Measurements from ENCODE around the gene XPO6.

XPO6 gene

DNA sequence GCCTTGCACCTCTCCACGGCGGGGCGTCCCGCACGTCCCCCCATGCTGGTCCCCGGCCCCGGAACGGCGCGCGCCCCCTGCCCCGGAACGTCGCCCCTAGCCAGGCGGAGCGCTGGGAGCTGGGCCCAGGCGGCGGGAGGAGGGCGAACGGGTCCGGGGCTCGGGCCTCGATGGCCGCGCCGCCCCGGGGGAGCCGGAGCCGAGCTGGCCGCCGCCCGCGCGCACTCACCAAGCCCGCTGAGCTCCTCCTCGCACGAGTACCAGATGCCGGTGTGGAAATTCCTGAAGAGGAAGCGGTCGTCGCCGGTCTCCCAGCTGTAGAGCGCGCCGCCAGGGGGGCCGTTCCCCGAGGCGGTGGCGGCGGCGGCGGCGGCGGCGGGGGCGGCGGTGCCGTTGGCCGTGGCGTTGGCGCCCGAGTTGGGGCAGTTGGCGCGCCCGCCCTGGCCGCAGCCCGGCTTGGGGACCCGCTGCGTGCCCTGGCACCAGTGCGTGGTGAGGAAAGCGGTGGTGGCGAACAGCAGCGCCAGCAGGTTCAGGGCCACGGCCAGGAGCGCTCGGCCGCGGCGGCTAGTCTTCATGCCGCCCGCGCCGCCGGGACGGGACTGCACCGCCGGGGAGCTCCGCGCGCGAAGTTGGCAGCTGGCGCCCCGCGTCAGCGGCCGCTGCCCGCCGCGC, 148.8 kb downstream of the XPO6 start:
- DNase-seq (ENCODE audit: low spot score) = peak; percentile 52
- TF ChIP-seq, protein P1, sequence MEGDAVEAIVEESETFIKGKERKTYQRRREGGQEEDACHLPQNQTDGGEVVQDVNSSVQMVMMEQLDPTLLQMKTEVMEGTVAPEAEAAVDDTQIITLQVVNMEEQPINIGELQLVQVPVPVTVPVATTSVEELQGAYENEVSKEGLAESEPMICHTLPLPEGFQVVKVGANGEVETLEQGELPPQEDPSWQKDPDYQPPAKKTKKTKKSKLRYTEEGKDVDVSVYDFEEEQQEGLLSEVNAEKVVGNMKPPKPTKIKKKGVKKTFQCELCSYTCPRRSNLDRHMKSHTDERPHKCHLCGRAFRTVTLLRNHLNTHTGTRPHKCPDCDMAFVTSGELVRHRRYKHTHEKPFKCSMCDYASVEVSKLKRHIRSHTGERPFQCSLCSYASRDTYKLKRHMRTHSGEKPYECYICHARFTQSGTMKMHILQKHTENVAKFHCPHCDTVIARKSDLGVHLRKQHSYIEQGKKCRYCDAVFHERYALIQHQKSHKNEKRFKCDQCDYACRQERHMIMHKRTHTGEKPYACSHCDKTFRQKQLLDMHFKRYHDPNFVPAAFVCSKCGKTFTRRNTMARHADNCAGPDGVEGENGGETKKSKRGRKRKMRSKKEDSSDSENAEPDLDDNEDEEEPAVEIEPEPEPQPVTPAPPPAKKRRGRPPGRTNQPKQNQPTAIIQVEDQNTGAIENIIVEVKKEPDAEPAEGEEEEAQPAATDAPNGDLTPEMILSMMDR (IDR thresholded peaks at IDR 0.05; ENCODE audit: extremely low read depth, insufficient read depth, missing control alignments) = no peak
- in situ Hi-C loops (cut with MboI; ENCODE audit: low pct_unique_long_range_greater_than_20kb, low sequenced_read_pairs, unreplicated experiment) = no loop called here

DNA sequence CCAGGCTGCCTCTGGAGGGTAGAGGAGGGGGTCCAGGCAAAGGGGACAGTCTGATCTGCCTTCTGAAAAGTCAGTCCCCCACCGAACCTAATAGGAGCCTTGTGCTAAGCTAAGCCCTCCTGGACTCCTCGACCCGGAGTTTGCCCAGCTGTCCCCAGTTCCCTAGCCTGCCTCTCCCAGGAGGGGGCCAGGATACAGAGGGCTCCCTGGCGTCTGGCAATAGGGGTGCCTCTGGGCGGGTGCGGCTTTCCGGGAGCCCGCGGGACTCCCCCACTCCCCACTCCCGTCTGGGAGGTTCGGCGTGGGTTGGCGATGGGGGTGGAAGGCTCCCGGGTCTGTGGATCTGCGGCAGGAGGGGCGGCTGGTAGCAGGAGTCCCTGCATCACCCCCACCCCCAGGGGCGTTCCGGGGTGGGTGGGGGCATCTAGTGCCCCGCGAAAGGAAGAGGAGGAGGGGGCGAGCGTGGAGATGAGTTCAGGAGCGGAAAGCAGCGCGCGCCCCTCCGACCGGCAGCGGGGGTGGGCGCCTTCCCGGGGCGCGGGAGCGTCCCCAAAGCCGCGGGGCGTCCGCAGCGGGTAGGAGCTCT, 149.4 kb downstream of the XPO6 start:
- TF ChIP-seq, protein P1 (IDR thresholded peaks at IDR 0.05; ENCODE audit: extremely low read depth, insufficient read depth, missing control alignments) = no peak
- in situ Hi-C loops (cut with MboI; ENCODE audit: low pct_unique_long_range_greater_than_20kb, low sequenced_read_pairs, unreplicated experiment) = no loop called here
- DNase-seq (ENCODE audit: low spot score) = no peak

DNA sequence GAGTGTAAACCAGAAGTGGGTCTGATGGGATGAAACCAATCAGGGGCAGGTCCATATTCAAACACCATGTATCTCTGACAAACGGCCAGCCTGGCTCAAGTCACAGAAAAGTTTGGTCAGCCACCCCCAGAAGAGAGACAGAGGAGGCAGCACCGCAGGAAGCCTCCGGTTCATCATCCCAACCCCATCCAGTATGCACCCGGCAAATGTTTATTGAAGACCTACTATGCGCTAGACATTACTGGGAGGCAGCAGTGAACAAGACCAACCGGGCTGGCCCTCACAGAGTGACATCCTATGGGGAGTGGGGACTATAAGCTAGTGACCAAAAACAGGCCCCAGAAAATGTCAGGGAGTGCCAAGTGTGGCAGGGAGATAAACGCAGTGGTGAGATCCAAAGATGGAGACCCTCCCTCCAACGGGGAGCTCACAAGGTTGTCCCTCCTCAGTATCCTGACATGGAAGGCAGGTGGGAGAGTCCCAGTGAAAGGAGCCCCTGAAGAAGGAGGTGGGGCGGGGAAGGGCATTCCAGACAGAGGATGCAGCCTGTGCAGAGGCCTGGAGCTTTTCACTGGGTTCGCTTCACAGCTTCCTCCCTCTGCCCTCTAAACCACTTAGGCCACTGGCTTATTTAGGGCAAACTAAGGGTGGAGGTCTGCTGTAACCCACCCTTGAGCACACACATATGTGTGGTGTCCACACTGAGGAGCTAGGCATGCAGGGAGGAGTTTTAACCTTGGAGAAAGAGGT, 150.2 kb downstream of the XPO6 start:
- DNase-seq (ENCODE audit: low spot score) = no peak
- in situ Hi-C loops (cut with MboI; ENCODE audit: low pct_unique_long_range_greater_than_20kb, low sequenced_read_pairs, unreplicated experiment) = no loop called here
- TF ChIP-seq, protein P1 (IDR thresholded peaks at IDR 0.05; ENCODE audit: extremely low read depth, insufficient read depth, missing control alignments) = no peak

DNA sequence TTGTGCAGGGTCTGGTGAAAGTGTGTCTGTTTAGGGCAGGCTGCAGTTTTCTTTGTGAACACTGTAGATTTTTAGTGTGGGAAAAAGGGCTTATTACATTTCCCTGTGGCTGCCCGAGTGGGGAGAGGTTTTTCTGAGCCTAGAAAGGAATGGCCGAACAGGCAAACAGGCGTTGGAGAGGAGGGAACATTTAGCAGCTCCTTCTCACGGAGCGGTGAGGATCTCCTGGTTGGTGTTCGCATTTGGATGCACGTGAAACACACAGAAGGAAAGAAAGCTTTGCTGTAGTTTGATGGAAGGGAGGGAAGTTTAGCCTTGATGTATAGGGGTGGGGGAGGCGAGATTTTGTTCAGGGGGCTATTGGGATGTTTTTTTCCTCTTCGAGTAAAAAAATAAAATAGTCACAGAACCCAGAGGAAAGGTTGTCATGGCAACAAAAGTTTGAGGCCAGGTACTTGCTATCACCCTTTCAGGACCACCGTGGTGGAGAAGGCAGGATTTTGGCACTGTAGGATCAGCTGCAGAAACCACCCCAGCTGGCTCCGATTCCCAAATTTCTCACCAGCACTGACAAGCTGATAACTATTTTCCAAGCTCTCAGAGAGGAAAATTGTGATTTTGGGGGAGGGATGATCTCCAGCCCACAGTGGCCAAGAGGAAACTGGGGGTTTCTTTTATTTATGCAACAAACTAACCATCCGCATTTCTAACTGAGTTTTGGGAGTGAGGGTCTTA, 151.8 kb downstream of the XPO6 start:
- TF ChIP-seq, protein P1 (IDR thresholded peaks at IDR 0.05; ENCODE audit: extremely low read depth, insufficient read depth, missing control alignments) = no peak
- DNase-seq (ENCODE audit: low spot score) = no peak

DNA sequence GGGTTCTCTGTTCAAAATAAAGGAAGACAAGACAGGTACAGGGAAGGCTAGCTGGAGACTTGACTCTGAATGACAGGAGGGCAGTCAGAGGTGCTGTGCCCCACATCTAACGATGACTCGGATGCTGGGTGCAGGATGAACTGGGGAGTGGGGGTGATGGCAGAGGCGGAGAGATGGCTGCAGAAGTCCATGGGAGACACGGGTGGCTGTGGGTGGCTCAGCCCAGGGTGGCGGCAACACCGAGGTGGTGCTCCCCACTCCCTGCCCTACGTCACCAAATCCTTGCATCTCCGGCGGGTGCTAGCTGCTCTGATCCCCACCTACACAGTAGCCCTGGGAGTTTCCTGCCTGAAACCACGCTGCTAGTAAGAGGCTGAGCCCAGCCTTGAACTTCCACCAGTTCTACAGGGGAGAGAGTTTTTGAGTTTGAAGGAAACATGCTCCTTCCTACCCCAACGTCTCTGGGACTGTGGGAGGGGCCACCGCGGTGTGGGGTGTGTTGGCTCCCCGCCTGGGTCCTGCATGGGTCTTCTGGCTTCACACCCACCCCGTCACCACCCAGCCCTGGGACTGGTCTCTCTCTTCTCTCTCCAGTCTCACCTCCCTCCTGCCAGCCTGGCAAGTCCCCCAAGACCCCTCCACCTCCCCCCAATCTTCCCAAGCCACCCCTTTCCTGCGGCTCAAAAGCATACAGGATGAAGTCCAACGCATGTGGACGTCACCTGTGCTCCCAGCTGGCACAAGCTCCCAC, 152.8 kb downstream of the XPO6 start:
- TF ChIP-seq, protein P1 (IDR thresholded peaks at IDR 0.05; ENCODE audit: extremely low read depth, insufficient read depth, missing control alignments) = no peak
- no peak for DNase-seq (ENCODE audit: low spot score)
- in situ Hi-C loops (cut with MboI; ENCODE audit: low pct_unique_long_range_greater_than_20kb, low sequenced_read_pairs, unreplicated experiment) = no loop called here

More for the DNA sequence above, 151.8 kb downstream of the XPO6 start:
- in situ Hi-C loops (cut with MboI; ENCODE audit: low pct_unique_long_range_greater_than_20kb, low sequenced_read_pairs, unreplicated experiment) = no loop called here

DNA sequence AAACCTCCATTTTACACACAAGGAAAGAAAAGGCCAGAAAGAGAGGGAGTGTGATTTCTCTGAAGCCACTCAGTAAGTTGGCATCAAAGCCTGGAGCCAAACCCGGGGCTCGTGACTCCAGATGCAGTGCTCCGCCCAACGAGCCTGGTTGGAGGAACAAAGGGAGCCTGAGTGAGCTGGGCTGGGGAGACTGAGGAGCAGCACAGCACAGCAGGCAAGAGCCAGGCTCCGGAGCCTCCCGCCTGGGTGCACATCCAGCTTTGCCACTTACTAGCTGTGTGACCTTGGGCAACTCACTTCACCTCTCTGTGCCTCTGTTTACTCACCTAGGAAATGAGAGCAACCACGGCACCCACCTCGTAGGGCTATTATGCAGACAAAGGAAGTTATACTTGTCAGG, 153.8 kb downstream of the XPO6 start:
- TF ChIP-seq, protein P1 (IDR thresholded peaks at IDR 0.05; ENCODE audit: extremely low read depth, insufficient read depth, missing control alignments) = no peak
- DNase-seq (ENCODE audit: low spot score) = no peak
- in situ Hi-C loops (cut with MboI; ENCODE audit: low pct_unique_long_range_greater_than_20kb, low sequenced_read_pairs, unreplicated experiment) = no loop called here

Measured in GM13977 (cell line).